ENCODE data around the gene ELP2. TPM values are rescaled to one million over a fixed set of nuclear protein-coding genes. Genes with fewer than 3 reads are reported as not detected.

The ELP2 gene
- total and polyA plus RNA-seq, 2 experiments from 2014 or later, result 57.6 to 103 TPM

DNA sequence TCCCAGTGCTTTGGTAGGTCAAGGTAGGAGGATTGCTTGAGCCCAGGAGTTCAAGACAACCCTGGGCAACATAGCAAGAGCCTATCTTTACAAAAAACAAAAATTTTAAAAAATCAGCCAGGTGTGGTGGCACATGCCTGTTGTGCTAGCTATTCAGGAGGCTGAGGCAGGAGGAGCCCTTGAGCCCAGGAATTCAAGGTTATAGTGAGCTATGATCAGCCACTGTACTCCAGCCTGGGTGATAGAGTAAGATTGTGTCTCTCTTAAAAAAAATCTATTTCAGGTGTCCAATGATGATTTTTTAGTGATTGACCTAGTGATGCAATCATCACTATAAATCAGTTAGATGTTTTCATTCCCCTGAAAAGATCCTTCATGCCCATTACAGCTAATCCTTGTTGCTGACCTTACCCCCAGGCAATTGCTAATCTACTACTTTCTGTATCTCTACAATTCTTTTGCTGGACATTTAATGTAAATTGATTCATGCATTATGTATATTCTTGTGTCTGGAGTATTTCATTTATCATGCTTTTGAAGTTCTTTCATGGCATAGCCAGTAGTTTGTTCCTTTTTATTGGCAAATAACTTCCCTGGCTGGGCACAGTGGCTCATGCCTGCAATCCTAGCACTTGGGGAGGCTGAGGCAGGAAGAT, 67.9 kb downstream of the ELP2 start:
- H3K4me2 ChIP-seq (ENCODE audit: unreplicated experiment), result no peak overlapping the region
- H3K79me2 ChIP-seq (ENCODE audit: insufficient read depth), result peaks cover 11% of the 10 kb centered on the region; the same call in 1 of the 2 replicates
- H3K4me3 ChIP-seq, result no peak overlapping the region
- H3K27ac ChIP-seq, result no peak overlapping the region
- H3K9me3 ChIP-seq (ENCODE audit: low read depth), result no peaks in the 10 kb centered on the region
- H4K20me1 ChIP-seq (ENCODE audit: insufficient read depth), result no peaks in the 10 kb centered on the region
- in situ Hi-C loops (cut with MboI), result no loop called here
- TF ChIP-seq EZH2 (IDR thresholded peaks at IDR 0.05; ENCODE audit: insufficient read depth, poor library complexity, severe bottlenecking) (no peak), EZH2phosphoT487 (IDR thresholded peaks at IDR 0.05; ENCODE audit: insufficient read depth, low read depth) (no peak)
- no peaks in the 10 kb centered on the region for H3K9me2 ChIP-seq (ENCODE audit: insufficient read depth)
- no peak overlapping the region for H2AFZ ChIP-seq
- no peaks in the 10 kb centered on the region for H3K4me1 ChIP-seq (ENCODE audit: insufficient read depth)
- no peaks in the 10 kb centered on the region for H3F3A ChIP-seq (ENCODE audit: insufficient read depth)
- no peak overlapping the region for H3K9ac ChIP-seq
- H3K36me3 ChIP-seq (ENCODE audit: low read depth), result peaks cover 10% of the 10 kb centered on the region; the same call in 1 of the 2 replicates
- no peak for DNase-seq
- H3K27me3 ChIP-seq (replicated peaks; ENCODE audit: insufficient read depth), result no peaks in the 10 kb centered on the region

DNA sequence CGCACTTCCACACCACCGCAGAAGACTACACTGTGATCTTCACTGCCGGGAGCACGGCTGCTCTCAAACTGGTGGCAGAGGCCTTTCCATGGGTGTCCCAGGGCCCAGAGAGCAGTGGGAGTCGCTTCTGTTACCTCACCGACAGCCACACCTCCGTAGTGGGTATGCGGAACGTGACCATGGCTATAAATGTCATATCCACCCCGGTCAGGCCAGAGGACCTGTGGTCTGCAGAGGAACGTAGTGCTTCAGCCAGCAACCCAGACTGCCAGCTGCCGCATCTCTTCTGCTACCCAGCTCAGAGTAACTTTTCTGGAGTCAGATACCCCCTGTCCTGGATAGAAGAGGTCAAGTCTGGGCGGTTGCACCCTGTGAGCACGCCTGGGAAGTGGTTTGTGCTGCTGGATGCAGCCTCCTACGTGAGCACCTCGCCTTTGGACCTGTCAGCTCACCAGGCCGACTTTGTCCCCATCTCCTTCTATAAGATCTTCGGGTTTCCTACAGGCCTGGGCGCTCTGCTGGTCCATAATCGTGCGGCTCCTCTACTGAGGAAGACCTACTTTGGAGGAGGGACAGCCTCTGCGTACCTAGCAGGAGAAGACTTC, 70.1 kb downstream of the ELP2 start:
- Histone ChIP-seq H3K79me2 (ENCODE audit: insufficient read depth) (0 out of 2 replicates have a peak, but pooled peaks cover 3% of the 10 kb centered on the region), H3K4me1 (ENCODE audit: insufficient read depth) (no peaks in the 10 kb centered on the region), H3K27me3 (replicated peaks; ENCODE audit: insufficient read depth) (no peaks in the 10 kb centered on the region), H3K9ac (no peak overlapping the region), H3K9me2 (ENCODE audit: insufficient read depth) (no peaks in the 10 kb centered on the region), H3K4me3 (no peak overlapping the region), H3F3A (ENCODE audit: insufficient read depth) (no peaks in the 10 kb centered on the region), H3K9me3 (ENCODE audit: low read depth) (no peaks in the 10 kb centered on the region), H3K27ac (no peak overlapping the region), H2AFZ (no peak overlapping the region), H3K36me3 (ENCODE audit: low read depth) (peaks cover 16% of the 10 kb centered on the region; the same call in 1 of the 2 replicates), H4K20me1 (ENCODE audit: insufficient read depth) (no peaks in the 10 kb centered on the region), H3K4me2 (ENCODE audit: unreplicated experiment) (no peak overlapping the region)
- TF ChIP-seq EZH2 (IDR thresholded peaks at IDR 0.05; ENCODE audit: insufficient read depth, poor library complexity, severe bottlenecking) (no peak), EZH2phosphoT487 (IDR thresholded peaks at IDR 0.05; ENCODE audit: insufficient read depth, low read depth) (no peak)
- in situ Hi-C loops (cut with MboI), result no loop called here
- DNase-seq, result no peak
- 89 to 95% methylated on average over 21 to 22 of the region's 22 CpGs for WGBS, 2 experiments (ENCODE audit: low coverage in 1 of 2, low lambda C conversion rate in 2 of 2, missing lambda C conversion rate in 2 of 2)

DNA sequence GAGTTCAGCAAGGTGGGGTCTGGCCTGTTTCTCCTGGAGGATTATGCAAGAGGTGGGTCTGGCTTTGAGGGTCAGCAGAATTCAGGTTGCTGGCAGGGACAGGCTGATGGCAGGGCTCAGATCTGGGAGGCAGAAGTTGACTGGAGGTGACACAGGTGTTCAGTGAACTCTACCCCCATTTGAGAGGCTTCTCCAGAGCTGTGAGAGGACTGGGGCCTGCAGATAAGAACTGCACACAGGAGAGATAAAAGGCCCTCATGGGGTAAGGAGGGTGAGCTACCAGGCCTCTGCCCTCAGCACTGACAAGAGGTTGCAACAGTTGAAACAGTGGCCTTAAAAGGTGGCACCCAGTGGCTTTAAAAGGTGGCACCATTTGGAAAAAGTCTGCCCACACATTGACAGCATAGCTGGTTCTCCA, 70.7 kb downstream of the ELP2 start:
- H3K4me2 ChIP-seq (ENCODE audit: unreplicated experiment), result no peak overlapping the region
- no peak for TF ChIP-seq EZH2phosphoT487 (IDR thresholded peaks at IDR 0.05; ENCODE audit: insufficient read depth, low read depth)
- no peak for TF ChIP-seq EZH2 (IDR thresholded peaks at IDR 0.05; ENCODE audit: insufficient read depth, poor library complexity, severe bottlenecking)
- no peaks in the 10 kb centered on the region for H3K4me1 ChIP-seq (ENCODE audit: insufficient read depth)
- H2AFZ ChIP-seq, result no peak overlapping the region
- H3K9me2 ChIP-seq (ENCODE audit: insufficient read depth), result no peaks in the 10 kb centered on the region
- H3K9ac ChIP-seq, result no peak overlapping the region
- H4K20me1 ChIP-seq (ENCODE audit: insufficient read depth), result no peaks in the 10 kb centered on the region
- no peak overlapping the region for H3K4me3 ChIP-seq
- H3K79me2 ChIP-seq (ENCODE audit: insufficient read depth), result 0 out of 2 replicates have a peak, but pooled peaks cover 3% of the 10 kb centered on the region
- H3K36me3 ChIP-seq (ENCODE audit: low read depth), result peaks cover 16% of the 10 kb centered on the region; the same call in 1 of the 2 replicates
- H3F3A ChIP-seq (ENCODE audit: insufficient read depth), result no peaks in the 10 kb centered on the region
- no peaks in the 10 kb centered on the region for H3K9me3 ChIP-seq (ENCODE audit: low read depth)
- H3K27me3 ChIP-seq (replicated peaks; ENCODE audit: insufficient read depth), result no peaks in the 10 kb centered on the region
- no peak for DNase-seq
- H3K27ac ChIP-seq, result no peak overlapping the region
- in situ Hi-C loops (cut with MboI), result no loop called here

DNA sequence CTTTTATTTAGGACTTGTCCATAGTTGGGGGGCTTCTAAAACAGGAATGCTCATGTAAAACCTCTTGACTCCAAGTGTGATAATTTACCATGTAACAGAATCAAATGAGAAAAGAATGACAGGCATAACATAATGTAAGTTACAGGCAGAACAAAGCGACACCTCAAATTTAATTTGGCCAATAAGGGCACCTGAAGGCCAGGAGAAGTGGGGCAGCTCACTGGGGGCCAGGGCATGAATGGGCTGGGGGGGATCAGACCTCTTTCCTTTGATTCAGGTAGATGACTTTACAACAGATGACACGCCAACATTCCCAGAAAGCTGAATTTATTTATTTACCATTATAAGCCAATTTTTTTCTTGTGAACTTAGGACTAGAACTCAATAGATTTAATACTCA, 72.1 kb downstream of the ELP2 start:
- Histone ChIP-seq H3K4me2 (ENCODE audit: unreplicated experiment) (no peak overlapping the region), H3K27ac (no peak overlapping the region), H2AFZ (no peak overlapping the region), H3K9ac (no peak overlapping the region), H3K79me2 (ENCODE audit: insufficient read depth) (0 out of 2 replicates have a peak, but pooled peaks cover 3% of the 10 kb centered on the region), H4K20me1 (ENCODE audit: insufficient read depth) (no peaks in the 10 kb centered on the region), H3K27me3 (replicated peaks; ENCODE audit: insufficient read depth) (no peaks in the 10 kb centered on the region), H3K4me3 (no peak overlapping the region), H3F3A (ENCODE audit: insufficient read depth) (no peaks in the 10 kb centered on the region), H3K9me2 (ENCODE audit: insufficient read depth) (no peaks in the 10 kb centered on the region), H3K9me3 (ENCODE audit: low read depth) (no peaks in the 10 kb centered on the region), H3K4me1 (ENCODE audit: insufficient read depth) (no peaks in the 10 kb centered on the region), H3K36me3 (ENCODE audit: low read depth) (peaks cover 13% of the 10 kb centered on the region)
- DNase-seq, result no peak
- TF ChIP-seq EZH2 (IDR thresholded peaks at IDR 0.05; ENCODE audit: insufficient read depth, poor library complexity, severe bottlenecking) (no peak), EZH2phosphoT487 (IDR thresholded peaks at IDR 0.05; ENCODE audit: insufficient read depth, low read depth) (no peak)
- 93 to 100% methylated on average over 2 of the region's 2 CpGs for WGBS, 2 experiments (ENCODE audit: low coverage in 1 of 2, low lambda C conversion rate in 2 of 2, missing lambda C conversion rate in 2 of 2)
- in situ Hi-C loops (cut with MboI), result no loop called here

All from GM23248 (cell line).